HG02798 (cell line): ENCODE results near the gene GYG1.

ENCODE experiments used
- ATAC-seq: cut with Tn5 transposase; IDR thresholded peaks from one replicate; pipeline ENCODE4 v1.9.1; 2021; ENCODE audit warnings: mild to moderate bottlenecking; ENCODE audit not compliant: unreplicated experiment, poor library complexity

GYG1 gene

DNA sequence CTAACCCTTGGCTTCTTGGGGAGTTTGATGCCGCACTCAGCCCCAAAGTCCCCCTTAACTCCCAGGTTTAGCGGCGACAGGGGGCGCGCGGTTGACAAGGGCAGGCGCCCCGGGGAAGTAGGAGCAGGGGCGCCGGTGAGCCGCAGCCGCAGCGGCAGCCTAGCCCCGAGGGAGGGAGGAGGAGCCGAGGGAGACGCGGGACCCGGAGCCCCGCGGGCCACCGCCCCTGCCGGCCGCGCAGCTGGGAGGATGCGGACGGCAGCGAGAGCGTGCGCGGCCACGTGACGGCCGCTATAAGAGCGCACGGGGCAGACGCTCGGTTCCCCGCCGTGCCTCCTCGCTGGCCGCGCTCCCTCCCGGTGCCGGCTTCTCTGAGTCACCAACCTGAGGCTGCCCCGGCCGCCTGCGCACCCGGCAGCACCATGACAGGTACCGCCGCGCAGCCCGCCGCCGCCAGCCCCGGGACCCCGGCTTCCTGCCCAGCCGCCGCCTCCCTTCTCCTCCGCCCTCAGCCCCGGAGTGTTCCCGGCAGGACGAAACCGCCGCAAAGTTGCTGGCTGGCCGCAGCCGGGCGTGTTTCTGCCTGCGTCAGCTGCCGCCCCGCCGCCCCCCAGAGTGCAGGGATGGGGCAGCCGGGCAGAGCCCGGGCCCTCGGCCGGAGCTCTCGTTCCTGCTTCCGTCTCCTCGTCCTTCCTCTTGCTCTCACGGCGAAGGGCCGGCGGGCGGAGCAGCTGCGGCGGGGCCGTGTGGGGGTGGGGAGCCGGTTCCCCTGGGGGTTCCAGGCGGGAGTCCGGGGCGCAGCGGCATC, at the start of gene GYG1:
Gene GYG1 (plus strand): TSS at position 322 of the 808 bp plus-strand sequence. CDS start 101 bp downstream, at position 423.
- peak; percentile 90 for ATAC-seq

DNA sequence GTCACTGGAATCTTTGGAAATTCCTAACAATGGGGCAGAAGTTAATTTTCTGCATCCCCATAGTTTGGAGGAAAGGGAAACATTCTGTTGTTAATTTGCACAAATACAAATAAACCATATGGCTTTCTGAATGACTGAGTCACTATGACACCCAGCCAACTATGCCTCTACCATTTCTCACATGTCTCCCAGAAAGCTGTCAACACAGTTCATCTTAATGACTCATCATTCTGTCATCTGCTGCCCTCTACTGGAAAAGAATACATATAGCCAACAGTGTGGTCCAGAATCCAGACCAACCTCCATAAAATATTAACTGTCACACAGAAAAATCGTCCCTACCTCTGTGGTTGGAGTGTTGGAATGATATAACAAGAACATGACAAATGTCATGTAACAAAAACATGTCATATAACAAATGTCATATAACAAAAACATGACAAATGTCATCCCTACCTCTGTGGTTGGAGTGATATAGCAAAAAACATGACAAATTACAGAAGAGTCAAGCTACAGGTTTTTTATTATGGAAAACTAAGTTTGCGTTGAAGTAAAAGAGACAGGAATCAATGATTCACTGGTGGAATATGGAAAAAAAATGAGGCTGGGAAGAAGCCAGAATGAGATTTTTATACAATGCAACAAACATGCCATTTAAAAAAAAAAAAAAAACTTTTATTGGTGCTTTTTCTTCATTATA, 47.7 kb upstream of the GYG1 start:
- ATAC-seq = peak; percentile 99

DNA sequence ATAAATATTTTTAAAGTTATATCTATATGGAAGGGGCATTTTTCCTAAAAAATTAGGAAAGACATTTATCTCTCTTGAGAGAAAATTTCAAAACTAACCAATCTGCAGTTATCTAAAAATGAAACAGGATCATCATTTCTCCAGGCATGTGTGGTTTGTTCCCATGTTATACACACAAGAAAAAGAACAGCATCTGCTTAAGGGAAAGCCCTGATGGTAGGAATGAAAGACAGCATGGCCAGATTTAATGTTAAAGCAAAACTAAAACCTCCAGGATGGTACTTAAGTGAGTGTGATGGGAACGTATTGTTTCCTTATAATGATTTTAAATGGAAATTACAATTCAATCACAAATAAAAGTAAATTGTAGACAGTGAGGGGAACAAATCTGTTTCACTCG, 46.2 kb upstream of the GYG1 start:
- ATAC-seq = no peak

DNA sequence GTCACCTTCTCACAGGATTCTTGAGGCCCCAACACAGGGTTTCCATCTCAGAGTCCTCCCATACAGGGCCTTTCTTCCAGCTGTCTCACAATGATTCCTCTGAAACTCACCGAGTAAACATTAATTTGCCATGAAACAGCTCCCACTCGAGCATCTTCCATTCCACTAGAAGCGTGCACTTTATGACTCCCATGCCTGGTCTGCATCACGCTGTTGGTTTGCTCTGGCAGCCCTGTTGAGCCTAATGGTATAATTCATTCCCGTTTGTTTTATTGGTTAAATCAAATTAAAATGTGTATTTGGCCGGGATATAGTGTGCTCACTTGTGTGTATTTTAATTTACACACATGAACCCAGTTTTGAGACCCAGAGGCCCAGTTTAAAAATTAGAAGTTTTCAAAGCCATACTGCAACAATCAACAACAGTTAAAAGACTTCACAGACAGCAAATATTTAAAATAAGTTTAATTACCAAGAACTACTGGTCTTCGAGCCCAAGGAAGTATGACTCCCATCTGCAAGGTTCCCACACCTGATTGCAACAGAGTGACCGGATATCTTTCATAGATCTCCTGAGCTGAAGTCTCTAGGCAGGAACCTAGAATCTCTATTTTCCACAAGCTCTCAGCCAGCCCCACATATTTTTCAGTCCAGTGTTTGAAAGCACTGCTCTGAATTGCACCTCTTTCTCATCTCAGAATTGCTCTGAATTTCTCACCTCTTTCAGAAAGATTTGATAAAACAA, 42.3 kb upstream of the GYG1 start:
- ATAC-seq = no peak

DNA sequence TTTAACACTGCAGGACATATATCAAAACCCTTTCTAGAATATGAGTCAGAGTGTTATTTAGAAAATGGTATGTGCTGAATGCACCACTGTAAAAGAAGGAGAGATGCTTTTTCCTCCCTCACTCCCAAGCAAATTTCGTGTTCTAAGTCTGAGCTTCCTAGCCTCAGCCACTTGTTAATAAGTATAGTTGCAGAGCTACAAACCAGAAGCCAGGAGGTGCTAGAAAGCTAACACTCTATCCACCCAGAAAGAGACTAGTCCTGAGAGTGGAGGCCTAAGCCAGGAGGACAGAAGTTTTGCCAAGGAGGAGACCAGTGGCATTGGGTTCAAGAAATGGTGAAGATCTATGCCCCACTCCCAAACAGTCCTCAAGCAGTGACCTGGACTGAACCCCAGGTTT, 40.5 kb upstream of the GYG1 start:
- peak; percentile 60 for ATAC-seq

DNA sequence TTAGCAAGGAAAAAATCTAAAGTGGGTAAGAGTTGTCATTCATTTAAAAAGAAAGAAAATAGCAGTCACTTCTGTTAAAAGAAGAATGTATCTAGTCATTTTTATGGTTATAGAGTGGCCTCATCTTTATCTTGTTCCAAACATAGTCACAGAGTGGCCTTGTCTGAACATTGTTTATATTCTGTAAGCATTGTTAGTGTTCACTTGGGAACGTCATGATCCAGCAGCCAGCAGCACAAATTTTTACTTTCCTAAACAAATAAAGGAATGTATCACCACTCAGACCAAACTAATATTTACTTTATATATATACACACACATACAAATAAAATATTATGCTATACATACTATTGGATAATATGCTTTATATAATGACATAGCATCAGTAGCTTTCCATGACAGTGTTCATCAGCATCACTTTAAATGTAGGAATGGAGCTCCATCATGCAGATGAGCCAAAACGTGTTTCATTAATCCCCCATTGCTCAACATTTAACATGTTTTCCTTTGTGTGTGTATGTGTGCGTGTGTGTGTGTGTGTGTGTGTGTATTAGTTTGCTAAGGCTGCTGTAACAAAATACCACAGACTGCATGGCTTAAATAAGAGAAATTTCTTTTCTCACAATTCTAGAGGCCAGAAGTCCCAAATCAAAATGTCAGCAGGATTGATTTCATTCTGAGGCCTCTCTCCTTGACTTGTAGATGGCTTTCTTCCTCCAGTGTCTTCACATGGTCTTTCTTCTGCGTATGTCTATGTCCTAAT, 39.6 kb upstream of the GYG1 start:
- ATAC-seq = no peak

DNA sequence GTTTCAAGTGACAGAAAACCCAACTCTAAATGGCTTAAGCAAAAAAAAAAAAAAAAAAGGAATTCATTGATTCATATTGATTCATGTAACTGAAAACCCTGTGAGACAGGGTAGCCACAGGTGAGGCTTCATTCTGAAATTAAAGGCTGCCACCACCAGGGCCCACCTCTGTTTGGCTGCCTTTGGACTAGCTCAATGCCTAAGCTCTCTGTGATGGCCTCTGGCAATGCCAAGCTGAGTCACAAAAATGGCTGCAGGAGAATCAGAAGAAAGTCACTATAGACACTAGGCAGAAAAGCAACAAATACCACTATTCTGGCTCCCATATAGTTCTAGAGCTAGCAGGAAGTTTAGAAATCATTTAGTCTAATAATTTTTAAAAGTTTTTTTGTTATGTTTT, 38.2 kb upstream of the GYG1 start:
- no peak for ATAC-seq

DNA sequence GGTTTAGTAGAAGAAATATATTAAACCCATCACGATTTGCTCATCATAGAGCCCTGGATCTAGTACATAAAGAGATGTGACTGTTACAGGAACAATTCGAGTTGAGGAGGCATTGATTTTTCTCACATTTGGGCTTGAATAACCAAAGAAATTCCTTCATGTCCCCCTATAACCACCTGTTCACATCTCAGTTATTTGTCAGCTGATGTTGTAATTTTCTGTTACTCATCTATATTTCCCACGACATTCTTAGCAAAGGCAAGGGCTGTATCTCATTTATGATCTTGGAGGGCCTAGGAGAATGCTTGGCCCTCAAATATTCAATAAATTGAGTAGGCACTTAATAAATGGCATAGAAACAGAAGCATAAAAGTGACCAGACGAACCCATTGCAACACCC, 36.4 kb upstream of the GYG1 start:
- ATAC-seq = no peak

DNA sequence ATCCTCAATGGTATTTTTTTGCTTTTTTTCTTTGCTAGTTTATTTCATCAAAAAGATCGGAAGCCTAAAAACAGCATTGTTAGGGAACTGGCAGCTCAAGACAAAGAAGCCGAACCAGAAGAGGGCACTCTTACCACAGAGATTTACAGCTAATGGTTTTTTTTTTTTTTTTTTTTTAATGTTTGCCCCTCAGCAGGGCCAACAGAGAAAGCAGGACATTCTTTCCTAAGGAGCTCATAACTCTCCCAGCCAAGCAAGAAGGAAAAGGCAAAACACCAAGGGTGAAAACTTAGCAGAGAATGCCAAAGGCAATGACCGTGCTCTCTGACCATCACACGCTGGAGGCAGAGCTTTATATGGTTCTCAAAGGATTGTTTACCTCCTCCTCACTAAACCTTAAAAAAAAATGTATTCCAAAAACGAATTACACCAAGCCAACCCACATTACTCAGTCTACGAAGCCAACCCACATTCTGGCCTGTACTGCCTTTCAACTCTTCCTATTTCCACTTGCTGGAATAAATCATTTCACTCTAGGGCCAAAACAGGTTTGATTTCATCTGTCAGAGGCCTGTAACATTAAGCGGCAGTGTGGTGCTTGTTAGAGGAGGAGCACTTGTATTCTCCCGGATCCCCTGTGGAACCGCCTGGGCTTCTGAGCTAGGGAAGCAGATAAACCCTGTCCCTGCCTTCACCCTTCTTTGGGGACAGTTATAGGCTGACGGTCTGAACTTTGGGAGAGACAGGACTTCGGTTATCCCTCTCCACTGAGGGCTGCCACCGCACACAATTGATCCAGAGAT, 35.6 kb upstream of the GYG1 start:
- no peak for ATAC-seq

DNA sequence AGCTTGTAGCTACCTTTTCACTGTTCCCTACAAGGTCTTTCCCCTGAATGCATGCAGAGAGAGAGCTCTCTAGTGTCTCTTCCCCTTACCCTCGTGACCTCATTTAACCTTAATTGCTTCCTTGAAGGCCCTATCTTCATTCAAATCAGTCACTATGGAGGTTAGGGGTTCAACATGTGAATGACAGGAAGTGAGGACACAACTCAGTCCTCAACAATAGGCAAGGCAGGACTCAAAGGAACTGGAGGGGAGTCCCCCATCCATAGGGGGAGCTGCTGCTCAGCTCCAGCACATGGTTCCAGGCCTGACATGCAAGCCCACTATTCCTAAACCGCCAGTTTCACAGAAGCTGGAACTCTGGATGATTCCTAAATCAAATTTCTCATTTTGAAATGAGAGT, 33.8 kb upstream of the GYG1 start:
- peak; percentile 46 for ATAC-seq

DNA sequence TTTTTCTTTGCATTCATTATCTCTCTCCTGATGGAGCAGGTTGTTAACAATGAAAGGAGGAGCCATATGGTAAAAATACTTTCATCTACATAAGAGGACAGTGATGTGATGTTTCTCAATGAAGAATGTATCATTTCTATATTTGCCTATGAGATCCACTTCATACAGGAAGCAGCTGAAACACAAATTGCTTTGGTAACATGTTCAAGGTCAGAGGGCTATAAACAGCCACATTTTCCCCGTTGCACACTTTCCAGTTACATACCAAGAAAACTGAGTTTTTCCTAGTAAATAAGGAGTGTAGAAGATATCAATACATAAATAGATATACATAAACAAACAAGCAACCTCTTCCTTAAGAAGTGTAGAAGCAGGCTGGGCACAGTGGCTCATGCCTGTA, 32.6 kb upstream of the GYG1 start:
- ATAC-seq = no peak

DNA sequence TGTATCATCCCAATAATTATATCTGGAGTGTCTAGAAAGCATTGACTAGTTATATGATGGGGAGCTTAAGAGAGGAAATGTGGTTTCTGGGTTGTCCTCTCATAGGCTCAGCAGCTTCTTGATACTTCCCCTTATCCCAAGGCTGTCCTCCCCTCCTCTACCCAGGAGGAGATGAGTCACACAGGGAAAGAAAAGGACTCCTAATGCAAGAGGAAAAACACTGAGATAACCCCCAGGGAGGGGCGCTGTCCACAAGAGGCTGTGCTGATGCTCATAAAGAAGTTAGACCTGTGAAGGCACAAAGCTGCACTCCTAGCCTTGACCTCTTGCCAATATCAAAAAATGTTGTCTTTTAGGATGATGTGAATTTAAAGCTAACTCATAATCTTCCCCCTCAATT, 28.8 kb upstream of the GYG1 start:
- no peak for ATAC-seq

DNA sequence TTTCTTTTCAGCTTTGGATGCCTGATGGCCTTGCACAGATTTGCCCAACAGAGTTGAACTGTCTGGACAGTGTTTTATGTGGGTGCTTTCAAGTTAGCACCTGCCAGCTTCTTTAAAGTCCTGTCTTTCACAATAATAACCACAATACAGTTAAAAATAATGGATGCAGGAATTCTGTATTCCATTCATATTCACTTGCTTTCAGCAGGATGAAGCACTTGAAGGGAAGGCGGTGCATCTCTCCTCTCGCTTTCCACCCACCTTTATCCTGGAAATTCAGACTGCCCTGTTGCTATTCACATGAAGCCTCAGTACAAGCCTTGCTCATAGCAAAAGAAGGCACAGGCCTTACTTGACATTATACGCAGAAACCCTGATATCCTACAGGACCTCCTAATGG, 26.5 kb upstream of the GYG1 start:
- no peak for ATAC-seq

DNA sequence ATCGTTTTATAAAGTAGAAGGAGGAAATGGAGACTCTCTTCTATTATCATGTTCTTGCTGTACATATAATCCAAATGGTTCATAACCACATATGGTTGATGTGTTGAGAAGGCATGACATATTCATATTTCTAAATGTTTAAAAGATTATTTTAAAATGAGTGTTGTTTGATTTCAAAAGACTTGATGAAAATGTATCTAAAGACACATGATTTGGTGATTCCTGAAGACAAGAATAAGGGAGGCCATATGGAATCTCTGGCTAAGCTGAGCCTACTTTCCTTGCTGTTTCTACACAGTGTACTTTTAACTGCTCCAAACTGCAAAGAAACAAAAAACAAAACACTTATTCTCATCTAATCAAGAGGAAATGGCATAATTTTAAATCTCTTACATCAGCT, 23.0 kb upstream of the GYG1 start:
- no peak for ATAC-seq

DNA sequence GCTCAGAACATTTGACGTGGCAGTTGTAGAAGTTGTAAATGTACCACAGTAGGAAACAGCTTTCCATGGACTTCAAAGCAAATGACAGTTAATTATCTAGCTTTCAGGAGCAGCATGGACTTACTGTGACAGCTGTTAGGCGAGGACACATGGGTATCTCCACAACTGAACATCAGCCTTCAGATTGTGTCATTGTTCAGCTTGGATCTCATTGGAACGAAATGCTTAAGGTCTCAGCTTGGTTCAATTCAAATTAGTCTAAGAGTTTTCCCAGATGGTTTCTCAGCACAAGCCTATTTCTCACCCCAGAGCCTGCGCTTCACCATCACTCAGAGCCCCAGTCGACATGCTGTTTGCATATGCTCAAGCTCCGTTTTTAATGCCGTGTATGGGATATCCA, 21.1 kb upstream of the GYG1 start:
- ATAC-seq = no peak

DNA sequence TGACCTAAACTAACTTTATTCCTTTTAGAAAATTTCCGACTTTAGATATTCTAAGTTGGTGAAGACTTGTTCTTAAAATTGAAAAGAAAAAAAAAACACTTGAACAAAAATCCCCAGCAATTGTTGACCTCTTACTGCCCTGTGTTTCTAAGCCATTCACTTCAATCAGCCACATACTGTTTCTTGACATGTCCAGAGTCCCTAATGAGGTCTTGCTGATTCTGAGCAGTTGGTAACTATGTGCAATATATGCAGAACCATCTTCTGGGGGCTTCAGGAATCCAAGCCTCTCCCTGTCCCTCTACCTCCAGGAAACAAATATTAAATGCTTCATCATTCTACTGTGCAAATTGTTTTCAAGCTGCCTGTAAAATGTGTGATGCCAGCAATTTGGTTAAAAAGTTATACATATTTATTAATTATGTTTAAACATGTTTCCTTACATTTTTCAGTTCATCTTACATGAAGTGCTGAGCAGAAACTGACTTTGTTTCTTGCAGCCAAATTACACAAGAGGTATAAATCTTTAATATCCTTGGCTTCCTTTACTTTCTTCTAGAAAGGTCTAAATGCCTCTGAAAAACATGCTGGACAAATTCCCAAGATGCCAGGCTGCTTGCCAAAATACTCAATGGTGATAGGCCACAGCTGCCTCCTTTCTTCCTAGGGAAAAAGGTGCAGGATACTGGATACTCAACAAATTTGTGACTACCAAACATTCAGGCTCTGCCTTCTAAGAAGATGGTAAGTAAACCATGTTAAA, 19.8 kb upstream of the GYG1 start:
- ATAC-seq = no peak

DNA sequence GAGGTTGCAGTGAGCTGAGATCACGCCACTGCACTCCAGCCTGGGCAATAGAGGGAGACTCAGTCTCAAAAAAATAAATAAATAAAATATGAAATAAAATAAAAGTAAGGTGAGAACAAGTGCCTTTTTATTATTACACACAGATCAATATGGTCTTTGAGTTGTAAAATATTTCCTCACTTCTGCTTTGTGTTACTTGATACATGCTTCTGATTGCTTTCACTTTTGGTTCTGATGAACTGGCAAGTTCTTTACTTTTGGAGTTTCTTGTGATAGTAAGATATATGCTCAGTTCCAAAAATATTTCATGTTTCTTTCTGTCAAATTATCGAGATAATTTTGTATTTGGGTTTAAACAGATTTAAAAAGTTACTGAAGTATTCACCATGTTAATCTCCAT, 16.6 kb upstream of the GYG1 start:
- ATAC-seq = peak; percentile 73

DNA sequence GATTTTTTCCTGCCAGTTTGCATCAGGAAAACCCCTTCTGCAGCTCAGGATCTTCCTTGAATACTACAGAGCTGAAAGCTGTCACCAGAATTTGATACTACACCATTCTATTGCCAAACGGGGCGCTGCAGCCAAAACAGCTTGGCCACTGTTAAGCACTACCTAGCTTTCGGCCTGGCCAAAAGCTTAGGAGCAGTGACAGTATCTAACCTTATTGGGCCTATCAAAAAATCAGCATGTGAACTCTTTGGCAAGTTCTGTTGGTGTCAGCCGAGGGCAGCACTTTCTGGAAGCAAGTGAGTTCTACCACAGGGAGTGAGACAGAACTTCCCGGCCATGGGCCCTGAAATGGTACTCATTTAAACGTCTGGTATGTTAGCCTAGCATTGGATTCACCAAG, 16.1 kb upstream of the GYG1 start:
- ATAC-seq = peak; percentile 6

DNA sequence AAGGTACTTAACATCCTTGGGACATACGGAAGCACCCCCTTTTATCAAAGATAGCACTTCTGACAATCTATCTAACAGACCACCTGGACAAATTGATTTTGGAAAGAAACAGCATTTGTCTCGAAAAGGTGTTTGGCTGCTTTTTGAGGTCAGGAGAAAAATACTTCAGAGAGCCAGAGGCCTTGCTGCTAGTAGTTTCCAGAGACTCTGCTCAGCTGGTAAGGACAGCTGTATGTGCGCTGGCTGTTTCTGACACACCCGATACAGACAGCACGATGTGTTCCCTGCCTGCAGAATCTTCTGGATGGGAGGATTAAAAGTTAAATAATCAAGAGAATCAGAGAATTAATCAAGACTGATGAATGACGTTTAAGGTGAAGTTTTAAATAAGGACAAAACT, 15.6 kb upstream of the GYG1 start:
- ATAC-seq = no peak
